Uterus (tissue), 4 donors: ENCODE measurements around the gene CLEC3B. TPM values are rescaled to one million over a fixed set of nuclear protein-coding genes. Genes with fewer than 3 reads are reported as not detected.

Experiments used
- DNase-seq, 2 donors: peaks; one replicate each; pipeline ENCODE4 v3.0.0-alpha.2; 2019 to 2020
- H3K27ac ChIP-seq, 2 donors: fragments of 200-600 bp; sonication (generic); 1 replicate in 1 of 2; 2 replicates in 1 of 2; pipeline ENCODE4 v1.5.1; 2016 to 2018
- H3K27me3 ChIP-seq, 2 donors: fragments of 200-600 bp; sonication (generic); one replicate each; pipeline ENCODE4 v1.5.1; 2018 to 2019; ENCODE audit warnings: control low read depth in 1 of 2
- H3K36me3 ChIP-seq, 2 donors: fragments of 200-600 bp; sonication (generic); one replicate each; pipeline ENCODE4 v1.5.1; 2019; ENCODE audit warnings: control low read depth in 1 of 2
- H3K4me1 ChIP-seq, 2 donors: fragments of 200-600 bp; sonication (generic); one replicate each; pipeline ENCODE4 v1.5.1; 2018 to 2019; ENCODE audit warnings: control low read depth in 1 of 2
- H3K4me3 ChIP-seq, 2 donors: fragments of 200-600 bp; sonication (generic); 1 replicate in 1 of 2; 2 replicates in 1 of 2; pipeline ENCODE4 v1.5.1; 2018 to 2019; ENCODE audit warnings: mild to moderate bottlenecking in 1 of 2
- H3K9me3 ChIP-seq, 2 donors: fragments of 200-600 bp; sonication (generic); one replicate each; pipeline ENCODE4 v1.5.1; 2019; ENCODE audit warnings: control low read depth in 1 of 2
- CTCF ChIP-seq, 4 experiments: fragments of 200-600 bp in 2 of 4; fragments of 450-650 bp in 2 of 4; sonication (generic) in 2 of 4; IDR thresholded peaks; one replicate each; pipeline ENCODE4 v1.5.1; 2016 to 2019; ENCODE audit warnings: antibody characterized with exemption in 4 of 4, mild to moderate bottlenecking in 2 of 4, moderate library complexity in 1 of 4
- POLR2A ChIP-seq, 2 donors: fragments of 450-650 bp; IDR thresholded peaks; one replicate each; pipeline ENCODE4 v1.6.1; 2016; ENCODE audit warnings: antibody characterized with exemption in 2 of 2, mild to moderate bottlenecking in 1 of 2, moderate library complexity in 1 of 2
- intact Hi-C: fragments of 100-400 bp; cut with DNase I; formaldehyde crosslinking; loops from one replicate; pipeline ENCODE4 v1.15.1; 2023; ENCODE audit warnings: low total_unique reads
- total RNA-seq, 4 donors: library from RNA; depleted of rRNA in 3 of 4; stranded (reverse); fragments of >200 nt in 3 of 4; gene quantifications; one replicate each; pipeline versions ENCODE4 v1.1.0 to v1.2.4, GENCODE V29; 2014 to 2023
- donor health status: DM: yes; HTN: yes; CAD: no.

Gene CLEC3B
- total RNA-seq, 4 donors from 2014 or later = 35.0 to 248 (median 62.6) TPM

GRCh38 chr3:45080824-45081223, 54.7 kb downstream of the CLEC3B start:
- Histone ChIP-seq H3K27me3 (no peaks in the 10 kb centered on the region), H3K9me3 (no peaks in the 10 kb centered on the region), H3K4me3 (no peak overlapping the region), H3K27ac (no peak overlapping the region), H3K36me3 (no peaks in the 10 kb centered on the region), H3K4me1 (no peaks in the 10 kb centered on the region)
- TF ChIP-seq POLR2A (IDR thresholded peaks at IDR 0.05) (no peak), CTCF (IDR thresholded peaks at IDR 0.05) (no peak)
- no peak for DNase-seq
- intact Hi-C loops = no loop called here

GRCh38 chr3:45081506-45082141, 55.5 kb downstream of the CLEC3B start:
- Histone ChIP-seq H3K4me3 (no peak overlapping the region), H3K9me3 (no peaks in the 10 kb centered on the region), H3K36me3 (no peaks in the 10 kb centered on the region), H3K27ac (no peak overlapping the region), H3K27me3 (no peaks in the 10 kb centered on the region), H3K4me1 (no peaks in the 10 kb centered on the region)
- DNase-seq = no peak
- TF ChIP-seq CTCF (IDR thresholded peaks at IDR 0.05) (no peak), POLR2A (IDR thresholded peaks at IDR 0.05) (no peak)
- intact Hi-C loops = no loop called here

GRCh38 chr3:45082142-45082538, 56.0 kb downstream of the CLEC3B start:
- no peak for DNase-seq
- Histone ChIP-seq H3K27ac (no peak overlapping the region), H3K36me3 (no peaks in the 10 kb centered on the region), H3K4me3 (no peak overlapping the region), H3K9me3 (no peaks in the 10 kb centered on the region), H3K4me1 (peaks cover 0 to 1% of the 10 kb centered on the region in 2 donors), H3K27me3 (no peaks in the 10 kb centered on the region)
- intact Hi-C loops = no loop called here
- TF ChIP-seq POLR2A (IDR thresholded peaks at IDR 0.05) (no peak), CTCF (IDR thresholded peaks at IDR 0.05) (no peak)

GRCh38 chr3:45083023-45083422, 56.9 kb downstream of the CLEC3B start:
- intact Hi-C loops = no loop called here
- Histone ChIP-seq H3K4me1 (peaks cover 0 to 3% of the 10 kb centered on the region in 2 donors), H3K27me3 (no peaks in the 10 kb centered on the region), H3K27ac (no peak overlapping the region), H3K4me3 (no peak overlapping the region), H3K36me3 (no peaks in the 10 kb centered on the region), H3K9me3 (no peaks in the 10 kb centered on the region)
- no peak for DNase-seq
- TF ChIP-seq CTCF (IDR thresholded peaks at IDR 0.05) (no peak), POLR2A (IDR thresholded peaks at IDR 0.05) (no peak)

- TF ChIP-seq CTCF (IDR thresholded peaks at IDR 0.05) = no peak
- TF ChIP-seq POLR2A (IDR thresholded peaks at IDR 0.05) = no peak
- Histone ChIP-seq H3K27me3 (no peaks in the 10 kb centered on the region), H3K36me3 (no peaks in the 10 kb centered on the region), H3K4me1 (peaks cover 0 to 3% of the 10 kb centered on the region in 2 donors), H3K27ac (no peak overlapping the region), H3K4me3 (no peak overlapping the region), H3K9me3 (no peaks in the 10 kb centered on the region)
- intact Hi-C loops = no loop called here
- DNase-seq = no peak
Observed at GRCh38 chr3:45084361-45084760, 58.3 kb downstream of the CLEC3B start.
